GM12892 (cell line): ENCODE results near the gene SIK3.

ENCODE experiments used
- DNase-seq: peaks from one replicate; pipeline ENCODE4 v3.0.0; 2011; ENCODE audit not compliant: insufficient read length
- FAIRE-seq: peaks from 2 replicates; lab custom pipeline; 2011; peaks lifted over from hg19 to GRCh38; lab: Jason Lieb, UNC
- POLR2A ChIP-seq: IDR thresholded peaks from 2 replicates; pipeline ENCODE4 v1.6.1; 2011; ENCODE audit warnings: low read depth, low read length, control low read depth
- POLR2AphosphoS5 ChIP-seq: IDR thresholded peaks from 2 replicates; pipeline ENCODE4 v1.6.1; 2011; ENCODE audit warnings: low read depth, low read length, control low read depth
- TAF1 ChIP-seq: IDR thresholded peaks from 2 replicates; pipeline ENCODE4 v1.6.1; 2011; ENCODE audit warnings: low read depth, mild to moderate bottlenecking, control low read depth, low read length, borderline replicate concordance

Gene SIK3

DNA sequence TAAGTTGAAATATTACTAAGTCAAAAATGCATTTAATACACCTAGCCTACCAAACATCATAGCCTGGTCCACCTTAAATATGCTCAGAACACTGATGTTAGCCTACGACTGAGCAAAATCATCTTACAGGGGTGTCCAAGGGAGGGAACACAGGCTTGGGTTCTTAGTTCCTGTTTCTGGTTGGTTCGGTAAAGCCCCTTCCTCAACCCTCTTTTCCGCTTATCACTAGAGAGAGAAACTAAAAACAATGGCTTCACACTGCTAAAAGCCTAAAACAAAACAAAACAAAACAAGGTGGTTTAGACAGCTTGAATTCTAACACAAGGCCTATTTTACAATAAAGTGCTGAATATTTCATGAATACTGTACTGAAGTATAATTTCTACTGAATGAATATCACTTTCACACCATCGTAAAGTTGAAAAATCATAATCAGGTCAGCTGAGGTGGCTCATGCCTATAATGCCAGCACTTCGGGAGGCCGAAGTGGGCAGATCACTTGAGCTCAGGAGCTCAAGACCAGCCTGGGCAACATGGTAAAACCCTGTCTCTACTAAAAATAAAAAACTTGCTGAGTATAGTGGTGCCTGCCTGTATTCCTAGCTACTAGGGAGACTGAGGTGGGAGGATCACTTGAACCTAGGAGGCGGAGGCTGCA lies 118.0 kb downstream of the SIK3 start:
- DNase-seq (peak; percentile 26), FAIRE-seq (peak; percentile 96)
- no peak for TF ChIP-seq POLR2AphosphoS5
- TF ChIP-seq POLR2A = no peak
- TF ChIP-seq TAF1 = no peak

DNA sequence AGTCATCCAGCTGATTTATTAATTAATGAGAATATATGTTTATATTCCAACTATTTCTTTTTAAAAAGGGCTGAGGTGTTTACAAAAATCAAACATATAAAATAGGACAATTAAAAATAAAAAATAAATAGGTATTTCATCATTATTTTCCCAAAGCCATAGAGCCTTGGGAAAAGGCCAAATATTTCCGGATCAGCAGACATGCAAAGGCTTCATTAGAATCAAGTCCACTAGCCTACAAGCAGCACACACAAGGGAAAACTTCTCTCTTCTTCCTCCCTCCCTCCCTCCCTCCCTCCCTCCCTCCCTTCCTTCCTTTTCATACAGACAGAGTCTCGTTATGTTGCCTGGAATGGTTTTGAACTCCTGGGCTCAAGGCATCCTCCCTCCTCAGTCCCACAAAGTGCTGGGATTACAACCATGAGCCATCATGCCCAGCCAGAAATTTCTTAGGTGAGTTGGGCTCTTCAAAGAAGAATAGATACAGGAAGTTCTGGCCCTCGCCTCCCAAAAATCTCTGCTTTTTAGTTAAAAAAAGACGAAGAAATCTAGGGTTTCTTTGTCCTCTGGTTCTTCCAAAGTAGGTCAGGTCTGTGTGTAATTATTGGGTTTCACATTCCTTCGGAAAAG lies 121.2 kb downstream of the SIK3 start:
- no peak for DNase-seq
- peak; percentile 33 for FAIRE-seq
- TF ChIP-seq TAF1 (no peak), POLR2A (no peak), POLR2AphosphoS5 (no peak)

DNA sequence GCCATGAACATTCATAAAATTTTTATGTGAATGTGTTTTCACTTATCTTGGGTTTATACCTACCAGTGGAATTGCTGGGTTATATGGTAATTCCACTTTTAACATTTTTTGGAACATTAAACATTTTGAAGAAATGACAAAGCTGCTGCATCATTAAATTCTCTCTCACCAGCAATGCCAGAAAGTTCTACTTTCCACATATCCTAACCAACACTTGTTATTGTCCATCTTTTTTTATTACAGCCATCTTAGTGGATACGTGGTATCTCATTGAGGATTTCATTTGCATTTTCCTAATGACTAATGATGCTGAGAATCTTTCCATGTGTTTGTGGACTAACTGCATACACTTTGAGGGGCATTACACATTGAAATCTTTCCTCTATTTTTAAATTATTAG lies 122.6 kb downstream of the SIK3 start:
- DNase-seq (no peak), FAIRE-seq (no peak)
- TF ChIP-seq POLR2AphosphoS5 (no peak), POLR2A (no peak), TAF1 (no peak)

DNA sequence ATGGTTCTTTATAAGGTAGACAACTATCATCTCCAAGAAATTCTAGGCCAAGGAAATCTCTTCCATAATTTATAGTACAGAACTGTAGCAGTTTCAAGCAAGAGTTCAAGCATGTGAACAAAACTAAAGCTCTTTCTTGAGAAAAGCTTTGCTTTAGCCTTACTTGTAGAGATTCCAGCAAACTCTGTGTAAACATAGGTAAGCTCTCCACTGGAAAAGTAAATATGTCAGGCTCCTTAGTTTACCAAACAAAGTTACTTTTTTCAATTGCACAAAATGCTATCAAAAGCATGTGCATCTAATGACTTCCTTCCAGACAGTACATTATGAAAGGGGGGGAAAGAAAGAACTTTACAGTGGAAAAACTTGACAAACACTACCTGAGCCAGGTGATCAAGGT lies 125.0 kb downstream of the SIK3 start:
- DNase-seq (no peak), FAIRE-seq (peak; percentile 80)
- TF ChIP-seq TAF1 (no peak), POLR2AphosphoS5 (no peak), POLR2A (no peak)

DNA sequence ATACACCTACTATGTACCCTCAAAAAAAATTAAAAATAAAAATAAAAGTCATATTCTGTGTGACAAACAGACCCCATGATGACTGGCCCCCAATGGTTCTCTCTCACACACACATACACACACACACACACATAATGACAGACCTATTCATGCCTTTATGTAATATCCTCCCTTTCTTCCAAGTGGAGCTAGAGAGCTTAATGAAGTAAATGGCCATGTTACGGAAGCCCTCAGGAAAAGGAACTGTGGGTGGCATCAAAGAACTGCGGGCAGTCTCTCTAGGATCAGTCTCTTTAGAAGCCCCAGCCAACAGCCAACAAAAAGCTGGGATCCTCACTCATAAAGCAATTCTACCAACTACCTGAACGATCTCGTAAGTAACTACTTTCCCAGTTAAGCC lies 125.5 kb downstream of the SIK3 start:
- DNase-seq (no peak), FAIRE-seq (no peak)
- TF ChIP-seq POLR2A (no peak), POLR2AphosphoS5 (no peak), TAF1 (no peak)

DNA sequence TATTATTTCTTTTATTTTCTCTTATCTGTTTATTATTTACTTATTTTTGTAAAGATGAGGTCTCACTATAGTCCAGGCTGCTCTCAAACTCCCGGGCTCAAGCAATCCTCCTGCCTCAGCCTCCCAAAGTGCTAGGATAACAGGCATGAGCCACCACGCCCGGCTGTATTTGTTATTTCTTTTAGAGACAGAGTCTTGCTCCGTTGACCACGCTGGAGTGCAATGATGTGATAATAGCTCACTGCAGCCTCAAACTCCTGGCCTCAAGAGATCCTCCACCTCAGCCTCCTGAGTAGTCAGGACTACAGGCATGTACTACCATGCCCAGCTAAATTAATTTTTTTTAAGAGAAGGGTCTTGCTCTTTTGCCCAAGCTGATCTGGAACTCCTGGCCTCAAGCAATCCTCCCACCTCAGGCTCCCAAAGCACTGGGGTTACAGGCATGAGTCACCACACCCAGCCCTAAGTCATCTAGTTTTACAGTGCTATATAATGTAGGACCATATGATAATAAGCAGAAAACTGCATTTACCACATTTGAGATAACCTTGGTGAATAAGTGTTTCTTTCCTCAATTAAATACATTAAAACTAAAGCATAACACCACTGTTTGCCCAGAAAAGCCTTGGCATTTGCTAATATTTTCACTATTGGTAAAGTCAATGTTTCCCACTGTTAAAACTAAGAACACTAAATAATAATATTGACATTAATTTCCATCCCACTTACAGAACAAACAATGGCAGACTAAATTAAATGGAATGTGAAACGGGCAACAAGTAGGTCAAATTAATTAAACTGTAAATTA lies 127.5 kb downstream of the SIK3 start:
- DNase-seq (no peak), FAIRE-seq (peak; percentile 24)
- TF ChIP-seq TAF1 (no peak), POLR2A (no peak), POLR2AphosphoS5 (no peak)

DNA sequence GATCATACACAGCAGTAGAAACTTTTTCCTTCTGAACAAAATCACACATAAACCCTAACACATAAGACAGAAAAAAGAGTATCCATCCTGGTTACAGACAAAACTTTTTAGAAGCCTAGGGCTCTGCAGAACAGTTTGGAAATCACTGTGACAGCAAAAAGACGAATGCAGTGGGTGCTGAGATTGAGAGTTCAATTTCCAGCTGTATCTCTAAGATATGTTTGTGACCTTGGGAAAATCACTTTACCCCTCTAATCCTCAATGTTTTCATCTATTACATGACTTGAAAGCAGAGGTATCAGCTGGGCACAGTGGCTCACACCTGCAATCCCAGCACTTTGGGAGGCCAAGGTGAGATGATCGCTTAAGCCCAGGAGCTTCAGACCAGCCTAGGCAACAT lies 128.5 kb downstream of the SIK3 start:
- DNase-seq (no peak), FAIRE-seq (no peak)
- TF ChIP-seq TAF1 = no peak
- TF ChIP-seq POLR2AphosphoS5 = no peak
- no peak for TF ChIP-seq POLR2A

DNA sequence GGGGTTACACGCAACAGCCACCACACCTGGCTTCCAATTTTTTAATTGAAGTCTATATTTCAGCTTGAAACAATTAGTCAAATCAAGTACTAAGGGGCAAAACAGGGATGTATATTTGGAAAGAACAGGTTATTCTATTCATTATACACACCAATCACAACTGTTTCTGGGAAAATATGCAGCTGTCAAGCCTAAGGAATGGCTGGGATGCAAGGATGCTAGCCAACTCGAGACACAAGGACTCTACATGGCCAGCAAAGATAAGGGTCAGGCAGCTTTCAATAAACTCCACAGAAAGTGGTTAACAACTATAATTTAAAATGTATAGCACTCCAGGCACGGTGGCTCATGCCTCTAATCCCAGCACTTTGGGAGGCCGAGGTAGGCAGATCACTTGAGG lies 134.0 kb downstream of the SIK3 start:
- no peak for TF ChIP-seq POLR2A
- TF ChIP-seq POLR2AphosphoS5 = no peak
- TF ChIP-seq TAF1 = no peak
- DNase-seq (no peak), FAIRE-seq (no peak)

DNA sequence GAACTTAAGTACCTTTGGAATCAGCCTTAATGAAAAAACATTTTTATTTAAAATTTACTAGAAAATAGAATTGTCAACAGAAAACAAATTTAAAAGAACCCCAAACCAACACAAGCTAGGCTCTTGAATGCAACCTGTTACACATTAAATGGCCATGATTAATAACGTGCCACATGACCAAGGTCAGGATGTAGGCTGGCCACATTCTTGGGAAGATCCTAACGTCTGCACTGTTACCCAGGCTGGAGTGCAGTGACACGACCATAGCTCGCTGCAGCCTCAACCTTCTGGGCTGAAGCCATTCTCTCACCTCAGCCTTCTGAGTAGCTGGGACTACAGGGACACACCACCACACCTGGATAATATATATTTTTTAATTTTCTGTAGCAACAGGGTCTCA lies 134.4 kb downstream of the SIK3 start:
- no peak for FAIRE-seq
- DNase-seq = no peak
- TF ChIP-seq TAF1 (no peak), POLR2AphosphoS5 (no peak), POLR2A (no peak)

DNA sequence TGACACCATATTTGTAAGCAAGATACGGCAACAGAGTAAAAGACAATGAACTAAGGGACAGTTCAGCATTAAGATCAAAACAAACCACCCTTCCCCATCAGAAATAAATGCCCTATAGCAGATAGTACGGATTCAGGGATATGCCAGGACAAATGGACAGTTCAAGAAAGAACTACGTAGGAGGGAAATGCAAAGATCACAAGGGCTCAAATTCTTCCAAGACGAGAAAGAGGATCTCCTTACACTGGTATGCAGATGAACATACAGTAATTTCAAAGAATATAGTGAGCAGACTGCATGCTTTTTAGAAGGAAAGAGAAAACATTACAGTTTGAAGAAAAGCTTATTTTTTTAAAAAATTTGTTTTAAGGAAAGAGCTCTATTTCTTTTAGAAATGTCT lies 136.1 kb downstream of the SIK3 start:
- no peak for TF ChIP-seq TAF1
- no peak for TF ChIP-seq POLR2A
- TF ChIP-seq POLR2AphosphoS5 = no peak
- peak; percentile 85 for FAIRE-seq
- no peak for DNase-seq

DNA sequence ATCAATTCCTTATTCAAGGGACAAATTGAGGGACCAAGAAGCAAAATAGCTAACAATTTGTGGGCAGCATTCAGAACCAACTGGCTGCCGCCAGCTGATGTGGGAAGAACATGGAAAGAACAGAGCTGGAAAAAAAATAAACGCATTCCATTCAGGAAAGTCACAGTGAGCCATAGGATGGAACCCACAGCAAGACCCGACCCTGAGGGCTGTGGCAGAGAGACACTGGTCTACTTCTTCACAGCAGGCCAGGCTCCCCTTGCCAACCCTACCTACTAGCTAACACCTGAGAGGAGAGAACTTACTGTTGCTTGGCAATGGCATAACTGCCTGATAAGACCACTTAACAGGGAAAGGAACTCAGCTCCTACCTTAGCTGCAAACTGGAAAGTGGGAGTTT lies 137.3 kb downstream of the SIK3 start:
- FAIRE-seq = peak; percentile 17
- DNase-seq = no peak
- TF ChIP-seq POLR2AphosphoS5 = no peak
- TF ChIP-seq POLR2A = no peak
- no peak for TF ChIP-seq TAF1

DNA sequence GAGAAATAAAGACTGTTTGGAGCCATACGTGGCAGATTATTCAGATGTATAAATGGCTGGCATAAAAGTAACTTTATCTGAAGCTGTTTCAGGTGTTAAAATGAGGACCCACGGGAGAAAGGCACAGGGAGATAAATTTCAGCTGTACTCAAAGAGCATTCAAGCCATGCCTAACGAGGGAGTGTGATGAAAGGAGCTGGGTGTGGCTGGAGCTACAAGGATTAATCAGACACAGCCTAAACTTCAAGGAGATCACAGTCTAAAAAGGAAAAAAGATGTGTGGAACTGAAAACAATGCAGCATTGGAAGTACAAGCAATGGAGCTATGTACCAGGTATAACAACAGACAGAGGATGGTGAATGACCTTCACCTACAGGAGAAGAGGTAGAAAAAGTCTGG lies 140.0 kb downstream of the SIK3 start:
- TF ChIP-seq POLR2A = no peak
- TF ChIP-seq TAF1 = no peak
- no peak for TF ChIP-seq POLR2AphosphoS5
- FAIRE-seq = no peak
- no peak for DNase-seq
